Measurements from ENCODE around the gene TET3. TPM values are rescaled to one million over a fixed set of nuclear protein-coding genes. Genes with fewer than 3 reads are reported as not detected.

The TET3 gene
- total and polyA plus RNA-seq, 2 donors (not counting 3 experiments of a cell fraction or from before 2014, with no cell fraction given): 3.4 to 15.6 TPM

DNA sequence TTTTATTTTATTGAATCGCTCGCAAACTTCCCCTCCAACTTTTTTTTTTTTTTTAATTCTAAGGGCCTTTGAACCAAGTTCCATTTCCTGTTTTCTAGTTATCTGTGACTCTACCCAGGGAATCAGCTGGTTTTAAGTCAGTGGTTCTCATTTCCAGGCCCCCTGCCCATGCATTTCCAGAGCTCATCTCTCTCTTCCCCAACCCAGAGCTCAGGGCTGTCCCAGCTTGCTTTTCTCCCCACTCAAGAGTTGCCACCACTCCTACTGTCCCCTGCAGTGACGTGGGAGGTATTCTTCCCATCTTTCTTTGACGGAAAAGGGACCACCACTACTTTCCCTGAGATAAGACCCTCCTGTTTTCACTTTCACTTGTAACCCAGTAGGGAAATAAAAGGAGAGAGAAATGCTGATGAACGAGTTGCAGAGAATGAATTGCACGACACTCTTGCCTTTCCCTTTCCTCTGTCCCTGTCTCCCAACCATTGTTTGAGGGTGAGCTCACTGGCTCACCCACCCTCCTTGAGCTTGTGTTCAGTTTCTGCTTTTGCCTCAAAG, 42.1 kb downstream of the TET3 start:
- BruUV-seq (replicated peaks): no TSS peak
- dilution Hi-C loops (cut with MboI; ENCODE audit: extremely low pct_ligation_motif_present, low sequenced_read_pairs): no loop called here
- FAIRE-seq (no peak), DNase-seq (ENCODE audit: low read depth, low spot score) (no peak)
- intact Hi-C loops (cut with micrococcal nuclease): no loop called here
- Histone ChIP-seq H3K4me2 (ENCODE audit: insufficient read depth, low read length) (no peak overlapping the region), H3K4me3 (replicated peaks in 1 of 3; ENCODE audit: insufficient read depth in 1 of 3, low read depth in 1 of 3, low read length in 3 of 3) (no peak overlapping the region), H3K4me1 (ENCODE audit: control insufficient read depth, extremely low read depth, insufficient read depth, low read length) (no peaks in the 10 kb centered on the region), H3K27ac (ENCODE audit: insufficient read depth, low read depth, low read length) (no peak overlapping the region), H3K27me3 (ENCODE audit: control insufficient read depth in 2 of 2, insufficient read depth in 2 of 2, low read length in 2 of 2) (no peaks in the 10 kb centered on the region), H3K9me3 (replicated peaks; ENCODE audit: control insufficient read depth, insufficient read depth, low read length) (no peaks in the 10 kb centered on the region), H4K20me1 (replicated peaks; ENCODE audit: control insufficient read depth, extremely low read depth, insufficient read depth, low read length) (no peaks in the 10 kb centered on the region), H3K9ac (replicated peaks; ENCODE audit: extremely low read depth, insufficient read depth, low read length) (no peak overlapping the region), H3K36me3 (ENCODE audit: control insufficient read depth in 2 of 2, extremely low read depth in 1 of 2, insufficient read depth in 2 of 2, low read length in 2 of 2) (no peaks in the 10 kb centered on the region), H2AFZ (ENCODE audit: low read depth, low read length) (no peak overlapping the region), H3K9me1 (replicated peaks; ENCODE audit: control insufficient read depth, extremely low read depth, insufficient read depth, low read length) (no peaks in the 10 kb centered on the region), H3K79me2 (ENCODE audit: control insufficient read depth, insufficient read depth, low read length) (peaks cover 11% of the 10 kb centered on the region)
- ChIA-PET POLR2A (interaction anchor here (0.6 to 0.7 kb wide), 2 partner anchors 45 to 552 kb away, joined by 3 read pairs; no protein-coding TSS in a partner anchor), CTCF (interaction anchor here (1.6 kb wide), 1 partner anchor 10 kb away, joined by 4 read pairs; no protein-coding TSS in a partner anchor)
- TF ChIP-seq MYC (IDR thresholded peaks at IDR 0.05; ENCODE audit: low read depth, low read length) (no peak), JUN (IDR thresholded peaks at IDR 0.05; ENCODE audit: borderline replicate concordance, insufficient read depth, insufficient read length, low read depth) (no peak), EZH2 (IDR thresholded peaks at IDR 0.05; ENCODE audit: borderline replicate concordance, low read depth, low read length, severe bottlenecking) (no peak), POLR2AphosphoS5 (IDR thresholded peaks at IDR 0.05; ENCODE audit: insufficient read depth, low read depth, low read length) (no peak), FOS (IDR thresholded peaks at IDR 0.05; ENCODE audit: borderline replicate concordance, insufficient read depth, low read length) (no peak), GATA2 (IDR thresholded peaks at IDR 0.05; ENCODE audit: insufficient read depth, insufficient read length, low read depth, low read length) (no peak), POLR2A (IDR thresholded peaks at IDR 0.05; ENCODE audit: low read depth, low read length) (no peak)
- TF ChIP-seq, protein P1, sequence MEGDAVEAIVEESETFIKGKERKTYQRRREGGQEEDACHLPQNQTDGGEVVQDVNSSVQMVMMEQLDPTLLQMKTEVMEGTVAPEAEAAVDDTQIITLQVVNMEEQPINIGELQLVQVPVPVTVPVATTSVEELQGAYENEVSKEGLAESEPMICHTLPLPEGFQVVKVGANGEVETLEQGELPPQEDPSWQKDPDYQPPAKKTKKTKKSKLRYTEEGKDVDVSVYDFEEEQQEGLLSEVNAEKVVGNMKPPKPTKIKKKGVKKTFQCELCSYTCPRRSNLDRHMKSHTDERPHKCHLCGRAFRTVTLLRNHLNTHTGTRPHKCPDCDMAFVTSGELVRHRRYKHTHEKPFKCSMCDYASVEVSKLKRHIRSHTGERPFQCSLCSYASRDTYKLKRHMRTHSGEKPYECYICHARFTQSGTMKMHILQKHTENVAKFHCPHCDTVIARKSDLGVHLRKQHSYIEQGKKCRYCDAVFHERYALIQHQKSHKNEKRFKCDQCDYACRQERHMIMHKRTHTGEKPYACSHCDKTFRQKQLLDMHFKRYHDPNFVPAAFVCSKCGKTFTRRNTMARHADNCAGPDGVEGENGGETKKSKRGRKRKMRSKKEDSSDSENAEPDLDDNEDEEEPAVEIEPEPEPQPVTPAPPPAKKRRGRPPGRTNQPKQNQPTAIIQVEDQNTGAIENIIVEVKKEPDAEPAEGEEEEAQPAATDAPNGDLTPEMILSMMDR (IDR thresholded peaks at IDR 0.05; ENCODE audit: extremely low read depth in 1 of 2, insufficient read depth in 1 of 2, low read depth in 1 of 2, low read length in 2 of 2): no peak
- TF ChIP-seq, protein P2, sequence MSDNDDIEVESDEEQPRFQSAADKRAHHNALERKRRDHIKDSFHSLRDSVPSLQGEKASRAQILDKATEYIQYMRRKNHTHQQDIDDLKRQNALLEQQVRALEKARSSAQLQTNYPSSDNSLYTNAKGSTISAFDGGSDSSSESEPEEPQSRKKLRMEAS (IDR thresholded peaks at IDR 0.05; ENCODE audit: insufficient read depth, insufficient read length): no peak

Measured in endothelial cell of umbilical vein (primary cell).